Endodermal cell (in vitro differentiated cells): Measurements from ENCODE around the gene HAND1. TPM values are rescaled to one million over a fixed set of nuclear protein-coding genes. Genes with fewer than 3 reads are reported as not detected.

Experiments
- DNase-seq: peaks from one replicate; pipeline ENCODE4 v3.0.0-alpha.2; 2017
- H3K27ac ChIP-seq: 2 replicates; pipeline ENCODE4 v1.5.1; 2013; ENCODE audit warnings: mild to moderate bottlenecking, low read depth, low read length, moderate library complexity
- H3K27me3 ChIP-seq: 2 replicates; pipeline ENCODE4 v1.6.1; 2013; ENCODE audit warnings: mild to moderate bottlenecking, low read length, moderate library complexity; ENCODE audit not compliant: insufficient read depth, control insufficient read depth, poor library complexity, severe bottlenecking
- H3K36me3 ChIP-seq: 2 replicates; pipeline ENCODE4 v1.7.0; 2013; ENCODE audit warnings: mild to moderate bottlenecking, low read length, moderate library complexity; ENCODE audit not compliant: control insufficient read depth, insufficient read depth
- H3K4me1 ChIP-seq: one replicate; pipeline ENCODE4 v1.7.0; 2013; ENCODE audit warnings: low read length; ENCODE audit not compliant: control insufficient read depth, insufficient read depth
- H3K4me3 ChIP-seq: 2 replicates; pipeline ENCODE4 v1.5.1; 2013; ENCODE audit warnings: mild to moderate bottlenecking, low read length, moderate library complexity
- H3K9ac ChIP-seq: 2 replicates; pipeline ENCODE4 v1.6.1; 2013; ENCODE audit warnings: mild to moderate bottlenecking, low read length, moderate library complexity; ENCODE audit not compliant: poor library complexity, severe bottlenecking; ENCODE audit errors: extremely low read depth
- H3K9me3 ChIP-seq: 2 replicates; pipeline ENCODE4 v1.6.1; 2013; ENCODE audit warnings: mild to moderate bottlenecking, low read length, moderate library complexity; ENCODE audit not compliant: control insufficient read depth
- H3K27ac Mint-ChIP-seq: 2 replicates; pipeline ENCODE4 v1.8.0; 2020; ENCODE audit warnings: mixed read lengths
- H3K27me3 Mint-ChIP-seq: 2 replicates; pipeline ENCODE4 v1.8.0; 2021; ENCODE audit warnings: mild to moderate bottlenecking, mixed read lengths; ENCODE audit not compliant: insufficient read depth
- H3K36me3 Mint-ChIP-seq: 2 replicates; pipeline ENCODE4 v1.8.0; 2020; ENCODE audit warnings: low read depth, mixed read lengths
- H3K4me1 Mint-ChIP-seq: 2 replicates; pipeline ENCODE4 v1.8.0; 2020; ENCODE audit warnings: mixed read lengths
- H3K4me3 Mint-ChIP-seq: 2 replicates; pipeline ENCODE4 v1.8.0; 2020; ENCODE audit warnings: mild to moderate bottlenecking, moderate library complexity, mixed read lengths
- H3K9me3 Mint-ChIP-seq: 2 replicates; pipeline ENCODE4 v1.8.0; 2020; ENCODE audit warnings: mild to moderate bottlenecking, mixed read lengths
- CTCF ChIP-seq: fragments of 200-600 bp; sonication (generic); conservative IDR thresholded peaks from 2 replicates; pipeline ENCODE4 v1.5.0; 2021; ENCODE audit warnings: antibody characterized with exemption, mild to moderate bottlenecking
- WGBS, 2 experiments: methylation state at CpG; one replicate each; pipeline versions ENCODE4 v1.1.5 to v1.1.7; 2013; ENCODE audit warnings: missing lambda C conversion rate in 2 of 2, mixed read lengths in 1 of 2; ENCODE audit not compliant: insufficient coverage in 1 of 2, insufficient read length in 1 of 2; 5-methylcytosine and 5-hydroxymethylcytosine counted together
- total RNA-seq, 2 donors: library from RNA; stranded (reverse); fragmentation: NEBNext Ultra II Directional in 1 of 2; extraction: Animal tissue kit (Norgen Biotek cat#: 25700) in 1 of 2; gene quantifications; 2 replicates in 1 of 2; 3 replicates in 1 of 2; pipeline ENCODE4 v1.2.1, GENCODE V29; 2021

HAND1 gene
- total RNA-seq, 2 donors from 2014 or later, result not detected

GRCh38 chr5:154505567-154505966 lies 27.5 kb upstream of the HAND1 start:
- 79 to 84% methylated on average over 10 of the region's 10 CpGs for WGBS, 2 experiments

GRCh38 chr5:154503698-154504039 lies 25.6 kb upstream of the HAND1 start:
- no peak overlapping the region for H3K4me3 Mint-ChIP-seq
- H3K9me3 ChIP-seq, result no peaks in the 10 kb centered on the region
- no peaks in the 10 kb centered on the region for H3K36me3 ChIP-seq
- no peaks in the 10 kb centered on the region for H3K36me3 Mint-ChIP-seq
- H3K27me3 Mint-ChIP-seq, result peaks cover 2% of the 10 kb centered on the region
- H3K9me3 Mint-ChIP-seq, result no peaks in the 10 kb centered on the region
- H3K27me3 ChIP-seq, result no peaks in the 10 kb centered on the region
- no peak overlapping the region for H3K27ac ChIP-seq
- no peak for TF ChIP-seq CTCF
- H3K9ac ChIP-seq, result no peak overlapping the region
- peaks cover 30% of the 10 kb centered on the region for H3K4me1 Mint-ChIP-seq
- peaks cover 7% of the 10 kb centered on the region for H3K4me1 ChIP-seq
- H3K27ac Mint-ChIP-seq, result no peak overlapping the region
- H3K4me3 ChIP-seq, result no peak overlapping the region
- WGBS, 2 experiments, result 96 to 100% methylated on average over 2 of the region's 2 CpGs
- no peak for DNase-seq

More at GRCh38 chr5:154505567-154505966, 27.5 kb upstream of the HAND1 start:
- Histone ChIP-seq H3K4me3 (no peak overlapping the region), H3K9me3 (no peaks in the 10 kb centered on the region), H3K9ac (no peak overlapping the region), H3K27me3 (no peaks in the 10 kb centered on the region), H3K4me1 (no peaks in the 10 kb centered on the region), H3K27ac (no peak overlapping the region), H3K36me3 (no peaks in the 10 kb centered on the region)
- no peaks in the 10 kb centered on the region for H3K36me3 Mint-ChIP-seq
- H3K9me3 Mint-ChIP-seq, result no peaks in the 10 kb centered on the region
- no peak overlapping the region for H3K27ac Mint-ChIP-seq
- peaks cover 2% of the 10 kb centered on the region for H3K27me3 Mint-ChIP-seq
- TF ChIP-seq CTCF, result peak; percentile 67
- DNase-seq, result peak; percentile 74
- H3K4me3 Mint-ChIP-seq, result no peak overlapping the region
- H3K4me1 Mint-ChIP-seq, result peaks cover 19% of the 10 kb centered on the region

- Histone ChIP-seq H3K4me3 (no peak overlapping the region), H3K9ac (no peak overlapping the region), H3K27me3 (no peaks in the 10 kb centered on the region), H3K36me3 (no peaks in the 10 kb centered on the region), H3K4me1 (peaks cover 8% of the 10 kb centered on the region), H3K9me3 (no peaks in the 10 kb centered on the region), H3K27ac (no peak overlapping the region)
- WGBS, 2 experiments, result 80 to 100% methylated on average over 1 of the region's 1 CpG
- Mint-ChIP-seq H3K4me1 (peaks cover 33% of the 10 kb centered on the region), H3K9me3 (no peaks in the 10 kb centered on the region), H3K27me3 (peaks cover 2% of the 10 kb centered on the region), H3K4me3 (no peak overlapping the region), H3K27ac (no peak overlapping the region), H3K36me3 (no peaks in the 10 kb centered on the region)
- no peak for TF ChIP-seq CTCF
- peak; percentile 32 for DNase-seq
These were observed 24.2 kb upstream of the HAND1 start for GRCh38 chr5:154502180-154502579.
